ENCODE results near the gene YPEL3. TPM values are rescaled to one million over a fixed set of nuclear protein-coding genes. Genes with fewer than 3 reads are reported as not detected.

The YPEL3 gene
- total RNA-seq, 1 donor from 2014 or later = 45.7 TPM

DNA sequence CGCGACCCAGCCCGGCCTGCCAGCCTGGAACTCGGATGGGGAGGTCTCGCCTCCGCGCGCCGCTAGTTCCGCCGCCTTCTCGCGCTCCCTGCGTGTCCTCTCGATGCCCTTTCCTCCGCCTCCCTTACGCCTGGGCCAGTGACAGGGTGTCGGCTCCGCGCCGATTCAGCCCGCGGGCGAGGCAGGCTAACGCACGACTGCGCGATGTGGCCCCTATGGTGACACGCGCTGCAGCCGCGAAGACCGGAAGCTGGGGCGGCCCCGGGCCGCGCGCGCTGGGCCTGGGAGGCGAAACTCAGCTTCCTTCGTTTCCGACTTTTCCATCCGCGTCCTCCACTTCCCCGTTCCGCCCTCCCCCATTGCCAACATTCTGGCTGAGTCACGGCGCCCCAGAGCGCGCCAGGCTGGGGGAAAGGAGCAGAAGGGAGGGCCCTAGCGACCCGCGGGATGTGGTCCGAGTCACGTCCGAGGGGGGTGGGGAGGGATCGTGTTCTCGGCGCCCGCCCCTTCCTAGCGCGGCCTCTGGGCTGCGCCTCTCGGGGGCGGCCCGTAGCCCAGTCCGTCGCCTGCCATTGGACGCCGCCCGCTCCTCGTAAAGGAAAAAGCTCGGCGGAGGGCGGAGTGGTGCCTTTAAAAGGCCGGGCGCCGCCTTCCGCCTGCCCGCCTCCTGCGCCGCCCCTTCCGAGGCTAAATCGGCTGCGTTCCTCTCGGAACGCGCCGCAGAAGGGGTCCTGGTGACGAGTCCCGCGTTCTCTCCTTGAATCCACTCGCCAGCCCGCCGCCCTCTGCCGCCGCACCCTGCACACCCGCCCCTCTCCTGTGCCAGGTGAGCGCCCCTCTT, 30.7 kb downstream of the YPEL3 start, which contains the start of gene ALDOA:
ALDOA (plus strand) TSS at position 659 of the 841 bp plus-strand sequence. CDS start 1,138 bp downstream, outside the sequence.
- H3K36me3 Mint-ChIP-seq (ENCODE audit: insufficient read depth) = peaks cover 15% of the 10 kb centered on the region
- peak; percentile 82 for DNase-seq (ENCODE audit: low spot score, unreplicated experiment)
- peak within 1 kb of the TSS; percentile 90 for H3K4me3 Mint-ChIP-seq (ENCODE audit: low read depth)
- no peak for TF ChIP-seq CTCF (IDR thresholded peaks at IDR 0.05; ENCODE audit: unreplicated experiment)
- H3K27ac Mint-ChIP-seq = peak within 1 kb of the TSS; percentile 99
- H3K4me1 Mint-ChIP-seq (ENCODE audit: low read depth) = peaks cover 16% of the 10 kb centered on the region
- H3K9me3 Mint-ChIP-seq (ENCODE audit: low read depth) = no peaks in the 10 kb centered on the region
- H3K27me3 Mint-ChIP-seq = no peaks in the 10 kb centered on the region

DNA sequence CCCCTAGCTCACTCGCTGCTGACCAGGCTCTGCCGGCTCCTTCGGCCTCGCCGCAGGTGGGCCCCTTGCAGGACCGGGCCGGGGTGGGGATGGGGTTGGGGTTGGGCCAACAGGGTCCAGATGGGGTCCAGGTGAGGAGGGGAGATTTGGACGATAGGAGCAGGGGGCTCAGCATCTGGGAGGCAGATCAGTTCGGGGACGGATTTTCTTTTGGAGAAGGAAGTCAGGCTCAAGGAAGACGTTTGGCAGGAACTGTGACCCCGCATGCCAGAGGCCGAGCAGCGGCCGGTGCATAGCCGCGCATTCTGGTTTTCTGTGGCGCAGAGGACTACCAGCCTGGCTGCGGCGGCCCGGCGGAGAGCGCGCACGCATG, 31.3 kb downstream of the YPEL3 start:
- TF ChIP-seq CTCF (IDR thresholded peaks at IDR 0.05; ENCODE audit: unreplicated experiment) = no peak
- H3K36me3 Mint-ChIP-seq (ENCODE audit: insufficient read depth) = peaks cover 15% of the 10 kb centered on the region
- H3K27ac Mint-ChIP-seq = peak overlapping the region; percentile 99
- no peaks in the 10 kb centered on the region for H3K9me3 Mint-ChIP-seq (ENCODE audit: low read depth)
- peak overlapping the region; percentile 90 for H3K4me3 Mint-ChIP-seq (ENCODE audit: low read depth)
- H3K27me3 Mint-ChIP-seq = no peaks in the 10 kb centered on the region
- peaks cover 16% of the 10 kb centered on the region for H3K4me1 Mint-ChIP-seq (ENCODE audit: low read depth)
- no peak for DNase-seq (ENCODE audit: low spot score, unreplicated experiment)

DNA sequence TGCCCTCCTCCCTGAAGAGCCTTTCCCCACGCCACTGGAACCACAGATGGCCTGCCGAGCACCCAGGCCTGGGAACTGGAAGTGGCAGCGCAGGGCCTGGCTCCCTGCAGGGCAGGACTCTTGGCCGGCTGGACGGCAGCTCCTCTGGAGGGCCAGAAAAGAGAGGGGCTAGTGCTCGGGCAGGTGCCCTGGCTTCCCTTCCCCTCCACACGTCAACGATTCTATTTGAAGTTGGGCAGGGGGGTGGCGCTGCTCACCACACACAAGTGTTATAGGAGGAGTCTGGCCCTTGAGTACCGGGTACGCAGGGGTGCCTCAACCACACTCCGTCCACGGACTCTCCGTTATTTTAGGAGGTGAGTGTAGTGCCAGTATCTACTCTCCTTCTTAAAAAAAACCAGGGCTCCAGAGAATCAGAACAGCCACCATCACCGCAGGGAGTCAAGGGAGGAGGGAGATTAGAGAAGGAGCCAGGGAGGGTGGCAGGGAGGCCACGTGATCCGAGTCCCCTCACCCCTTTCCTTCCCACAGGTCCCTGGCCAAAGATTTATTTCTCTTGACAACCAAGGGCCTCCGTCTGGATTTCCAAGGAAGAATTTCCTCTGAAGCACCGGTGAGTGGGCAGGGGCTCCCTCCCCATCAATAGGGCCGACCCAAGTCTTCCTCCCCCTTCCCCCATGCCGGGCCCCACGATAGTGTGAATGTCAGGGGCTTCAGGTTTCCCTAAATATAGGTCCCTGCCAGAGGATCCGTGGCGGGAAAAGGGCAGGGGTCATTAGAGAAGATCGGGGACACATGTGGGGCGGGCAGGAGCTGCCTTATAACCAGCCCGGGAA, 31.9 kb downstream of the YPEL3 start:
- Mint-ChIP-seq H3K4me3 (ENCODE audit: low read depth) (peak overlapping the region; percentile 90), H3K36me3 (ENCODE audit: insufficient read depth) (peaks cover 12% of the 10 kb centered on the region), H3K9me3 (ENCODE audit: low read depth) (no peaks in the 10 kb centered on the region), H3K27ac (peak overlapping the region; percentile 91), H3K4me1 (ENCODE audit: low read depth) (peaks cover 16% of the 10 kb centered on the region), H3K27me3 (no peaks in the 10 kb centered on the region)
- DNase-seq (ENCODE audit: low spot score, unreplicated experiment) = no peak
- no peak for TF ChIP-seq CTCF (IDR thresholded peaks at IDR 0.05; ENCODE audit: unreplicated experiment)

- no peak overlapping the region for H3K4me3 Mint-ChIP-seq (ENCODE audit: low read depth)
- H3K27ac Mint-ChIP-seq = peak overlapping the region; percentile 91
- TF ChIP-seq CTCF (IDR thresholded peaks at IDR 0.05; ENCODE audit: unreplicated experiment) = no peak
- DNase-seq (ENCODE audit: low spot score, unreplicated experiment) = no peak
- H3K27me3 Mint-ChIP-seq = no peaks in the 10 kb centered on the region
- peaks cover 16% of the 10 kb centered on the region for H3K4me1 Mint-ChIP-seq (ENCODE audit: low read depth)
- peaks cover 12% of the 10 kb centered on the region for H3K36me3 Mint-ChIP-seq (ENCODE audit: insufficient read depth)
- H3K9me3 Mint-ChIP-seq (ENCODE audit: low read depth) = no peaks in the 10 kb centered on the region
These were observed 32.6 kb downstream of the YPEL3 start for GRCh38 chr16:30063278-30063892.

Data from progenitor cell of endocrine pancreas (in vitro differentiated cells).